Activated T-cell treated with anti-CD3 and anti-CD28 coated beads for 24 hours (primary cell): ENCODE measurements around the gene PRELID2.

ENCODE experiments used
- DNase-seq: peaks from one replicate; pipeline ENCODE4 v3.0.0-alpha.2; 2020; ENCODE audit warnings: low read depth

PRELID2 gene

DNA sequence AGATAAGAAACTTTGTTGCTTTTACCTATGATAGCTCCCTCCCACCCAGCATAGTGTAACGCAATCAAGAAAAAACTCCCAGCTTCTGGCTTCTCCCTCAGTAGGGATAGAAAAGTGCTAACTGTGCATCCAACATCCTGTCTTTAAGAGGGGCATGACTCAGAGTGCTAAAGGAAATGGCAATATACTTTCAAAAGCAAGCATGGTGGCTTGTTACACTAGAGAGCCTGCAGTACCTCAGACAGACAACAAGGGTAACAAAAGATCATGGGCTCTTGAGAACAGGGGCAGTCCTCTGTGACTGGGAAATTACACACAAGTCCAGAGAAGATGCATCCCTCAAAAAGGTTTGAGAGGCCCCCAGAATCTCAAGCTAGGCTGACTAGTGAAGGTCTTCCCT lies 37.8 kb downstream of the PRELID2 start:
- no peak for DNase-seq

DNA sequence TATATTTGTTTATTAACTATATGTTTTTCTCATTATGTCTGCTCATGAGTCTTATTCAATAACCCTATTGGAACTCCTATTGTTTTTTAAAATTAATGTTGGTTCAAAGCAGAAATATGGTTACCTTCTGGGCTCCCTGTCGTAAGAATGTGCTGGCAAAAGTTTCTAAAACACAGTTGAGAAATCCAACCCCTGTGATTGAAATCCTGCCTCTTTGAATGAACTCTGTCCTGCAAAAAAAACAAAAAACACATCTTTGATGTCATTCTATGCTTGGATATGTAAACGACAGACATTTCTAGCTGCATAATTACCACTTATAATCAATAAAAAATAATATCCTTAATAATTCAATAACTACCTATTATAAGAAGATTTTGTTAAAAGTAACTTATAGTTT lies 38.8 kb downstream of the PRELID2 start:
- no peak for DNase-seq

DNA sequence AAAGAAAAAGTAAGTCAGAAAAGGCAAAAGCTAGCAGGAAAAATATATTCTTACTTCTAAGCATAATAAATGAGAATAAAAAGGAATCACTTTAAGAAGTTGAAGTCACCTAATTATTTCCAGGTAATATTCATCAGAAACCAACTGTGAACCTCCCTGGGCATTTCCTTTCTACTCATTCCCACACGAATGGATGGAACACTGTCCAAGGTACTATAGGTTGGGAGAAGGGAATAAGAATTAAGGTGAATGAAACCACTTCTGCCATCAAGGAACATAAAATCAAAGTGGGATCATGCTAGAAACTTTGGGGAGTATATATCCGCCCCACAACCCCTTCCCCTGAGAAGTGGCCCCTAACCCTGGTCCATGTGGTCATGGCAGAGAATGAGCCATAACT lies 41.6 kb downstream of the PRELID2 start:
- no peak for DNase-seq

DNA sequence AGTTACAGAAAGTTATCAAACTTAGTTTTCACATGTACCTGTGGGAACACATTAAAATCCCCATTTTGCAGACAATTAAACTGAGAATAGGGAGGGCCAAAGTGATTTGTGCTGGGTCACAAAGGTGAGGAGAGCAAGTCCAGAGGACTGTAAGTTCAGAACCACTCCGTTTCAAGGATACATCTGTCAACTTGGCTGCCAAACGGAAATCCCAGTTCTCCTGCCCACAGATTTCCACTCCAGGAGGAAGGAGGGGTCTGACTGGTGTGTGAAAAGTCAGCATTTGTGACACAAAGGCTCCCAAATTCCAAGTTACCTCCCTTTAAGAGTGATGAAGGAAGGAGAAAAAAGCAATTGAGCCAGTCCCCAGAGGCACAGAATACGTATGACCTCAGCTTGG lies 42.3 kb downstream of the PRELID2 start:
- DNase-seq, result no peak

DNA sequence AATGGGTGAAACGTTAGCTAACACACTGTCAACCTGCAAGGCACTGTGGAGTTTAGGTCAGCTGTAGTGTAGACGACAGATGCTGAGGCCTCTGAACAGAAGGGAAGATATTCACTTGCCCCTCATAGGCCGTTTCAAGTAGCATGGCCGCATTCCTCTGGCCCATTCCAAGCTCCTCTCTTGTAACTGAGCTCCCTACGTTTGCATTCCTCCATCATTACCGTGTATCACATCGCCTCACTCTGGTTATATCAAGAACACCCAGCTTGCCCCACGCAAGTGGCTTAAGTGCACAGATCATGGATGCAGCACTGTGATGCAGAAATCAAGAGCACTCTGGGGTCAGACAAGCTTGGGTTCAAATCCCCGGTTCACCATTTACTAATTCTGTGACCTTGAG lies 43.3 kb downstream of the PRELID2 start:
- DNase-seq, result no peak

DNA sequence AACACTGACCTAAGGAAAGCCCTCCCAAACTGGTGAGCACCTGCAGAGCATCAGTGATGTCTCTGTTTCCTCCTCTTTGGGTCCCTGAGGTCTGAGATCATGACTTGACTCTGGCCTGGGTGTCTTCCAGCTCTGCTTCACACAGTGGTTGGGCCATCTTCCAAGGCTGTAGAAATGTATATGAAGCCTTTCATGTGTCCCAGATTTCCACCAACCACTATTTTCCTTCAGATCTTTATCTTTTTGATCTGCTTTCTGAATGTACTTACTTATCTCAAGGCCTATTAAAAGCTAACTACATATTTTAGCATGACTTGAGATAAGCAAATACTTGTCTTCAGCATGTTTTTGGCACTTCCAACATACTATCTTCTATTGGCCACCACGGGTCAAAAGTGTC lies 47.1 kb downstream of the PRELID2 start:
- DNase-seq, result no peak

DNA sequence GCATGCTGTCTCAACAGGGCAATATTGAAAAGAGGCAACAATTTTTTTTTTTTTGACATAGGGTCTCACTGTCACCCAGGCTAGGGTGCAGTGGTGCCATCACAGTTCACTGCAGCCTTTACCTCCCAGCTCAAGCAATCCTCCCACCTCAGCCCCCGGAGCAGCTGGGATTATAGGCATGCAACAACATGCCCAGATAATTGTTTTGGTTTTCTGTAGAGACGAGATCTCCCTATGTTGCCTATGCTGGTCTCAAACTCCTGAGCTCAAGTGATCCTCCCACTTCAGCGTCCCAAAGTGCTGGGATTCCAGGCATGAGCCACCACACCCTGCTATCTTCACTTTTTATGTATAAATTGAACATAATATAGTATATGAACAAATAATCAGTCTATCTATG lies 47.6 kb downstream of the PRELID2 start:
- DNase-seq, result no peak

DNA sequence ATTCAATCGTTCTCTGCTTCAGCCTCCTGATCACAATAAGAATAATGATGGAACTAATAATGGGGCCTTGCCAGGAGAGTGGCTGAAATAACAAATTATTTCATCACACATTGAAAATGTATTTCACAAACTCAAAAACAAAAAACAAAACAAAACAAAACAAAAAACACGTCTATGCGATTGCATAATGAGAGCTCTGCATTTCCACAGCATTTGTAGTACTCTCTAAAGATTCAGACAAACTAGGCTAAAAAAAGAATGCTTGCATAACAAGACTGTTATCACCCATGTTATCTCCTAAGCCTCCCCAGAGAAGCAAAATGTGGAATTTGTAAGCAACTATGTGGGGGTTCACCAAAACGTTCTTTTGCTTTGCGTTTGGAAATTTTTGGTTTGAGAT lies 48.1 kb downstream of the PRELID2 start:
- DNase-seq, result no peak

DNA sequence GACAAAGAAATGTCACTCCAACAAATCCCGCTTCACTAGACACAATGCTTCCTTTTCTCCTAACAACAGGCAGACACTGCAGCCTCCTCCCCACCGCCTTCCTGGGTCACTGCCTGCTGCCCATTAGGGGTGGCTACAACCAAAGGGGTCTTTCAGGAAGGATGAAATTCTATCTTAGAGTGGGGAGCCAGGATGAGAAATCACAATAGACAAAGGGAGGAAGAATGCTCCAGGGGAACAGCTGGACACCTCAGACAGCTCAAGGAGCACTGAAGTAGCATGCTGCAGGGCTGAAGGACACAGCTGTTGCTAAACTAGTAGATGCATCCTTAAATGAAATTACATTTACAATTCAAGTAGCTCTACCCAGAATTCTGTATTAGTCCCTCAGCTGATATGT lies 54.2 kb downstream of the PRELID2 start:
- no peak for DNase-seq

DNA sequence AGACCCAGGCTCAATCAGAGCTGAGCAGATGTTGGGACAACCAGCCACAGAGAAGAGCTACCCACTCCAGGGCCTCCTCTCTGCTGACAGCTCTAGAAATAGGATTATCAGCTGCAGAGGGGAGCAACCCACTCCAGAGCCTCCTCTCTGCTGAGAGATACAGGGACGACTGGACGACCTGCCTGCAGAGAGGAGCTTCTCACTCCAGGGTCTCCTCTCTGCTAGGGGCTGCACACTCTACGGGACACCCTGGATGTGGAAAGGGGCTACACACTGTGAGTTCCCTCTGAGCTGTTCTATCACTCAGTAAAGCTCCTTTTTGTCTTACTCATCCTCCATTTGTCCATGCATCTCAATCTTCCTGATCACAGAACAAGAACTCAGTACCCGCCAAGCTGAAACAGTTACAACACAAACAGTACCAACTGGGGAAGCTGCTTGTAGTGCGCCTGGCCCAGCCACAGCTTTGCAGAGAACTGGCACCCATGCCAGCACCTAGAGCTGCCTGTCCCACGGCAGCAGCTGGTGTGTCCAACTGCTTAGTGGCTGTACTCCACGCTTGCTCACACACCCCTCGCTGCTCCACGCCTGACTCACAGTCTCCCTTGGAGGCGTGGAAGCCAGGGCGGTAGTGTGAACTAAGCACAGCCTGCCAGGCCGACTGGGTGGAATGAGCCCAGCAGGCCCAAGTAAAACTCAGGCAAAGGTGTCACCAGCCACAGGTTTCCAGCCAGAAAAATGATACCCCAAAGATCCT lies 56.8 kb downstream of the PRELID2 start:
- no peak for DNase-seq

DNA sequence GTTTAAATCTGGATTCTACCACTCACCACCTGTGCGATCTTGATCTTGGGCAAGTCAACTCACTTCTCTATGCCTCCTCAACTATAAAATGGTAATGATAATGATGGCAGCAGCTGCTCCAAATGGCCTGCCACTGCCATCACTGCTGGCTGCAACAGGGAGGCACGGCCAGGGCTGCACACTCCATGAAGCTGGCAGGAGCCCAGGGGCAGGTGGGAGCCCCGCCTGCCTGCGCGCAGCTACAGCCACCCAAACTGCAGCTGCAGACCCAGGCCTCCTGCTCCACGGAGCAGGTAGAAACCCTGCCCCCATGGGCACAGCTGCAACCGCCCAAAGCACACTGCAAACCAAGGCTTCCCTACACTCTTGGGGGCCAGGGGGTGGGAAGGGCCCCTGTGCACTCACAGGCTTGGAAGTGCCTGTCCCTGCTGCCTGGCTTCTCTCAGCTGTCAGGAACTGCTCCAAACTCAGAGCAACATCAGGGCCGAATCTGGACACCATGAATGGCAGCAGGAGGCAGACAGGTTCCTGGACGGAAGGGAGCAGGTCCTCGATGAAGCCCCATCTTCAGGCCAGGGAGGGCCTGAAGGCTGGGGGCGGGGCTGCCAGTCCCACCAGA lies 57.6 kb downstream of the PRELID2 start:
- DNase-seq, result no peak

DNA sequence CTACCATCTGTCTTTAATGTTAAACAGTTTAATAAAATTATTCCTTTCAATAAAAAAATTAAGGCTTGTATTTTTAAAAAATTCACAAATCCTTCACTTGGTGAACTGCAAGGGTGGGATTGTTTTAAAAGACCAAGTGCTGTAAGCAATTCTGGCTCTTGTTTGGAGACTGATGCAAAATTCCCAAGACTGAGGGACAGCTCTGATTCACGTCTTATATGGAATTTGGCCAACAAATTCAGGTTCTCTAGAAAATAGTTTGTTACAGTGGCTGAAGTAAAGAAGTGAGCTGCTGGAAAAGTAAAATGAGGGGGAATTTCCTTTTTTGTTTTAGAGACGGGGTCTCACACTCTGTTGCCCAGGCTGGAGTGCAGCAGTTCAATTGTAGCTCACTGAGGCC lies 58.3 kb downstream of the PRELID2 start:
- DNase-seq, result no peak

DNA sequence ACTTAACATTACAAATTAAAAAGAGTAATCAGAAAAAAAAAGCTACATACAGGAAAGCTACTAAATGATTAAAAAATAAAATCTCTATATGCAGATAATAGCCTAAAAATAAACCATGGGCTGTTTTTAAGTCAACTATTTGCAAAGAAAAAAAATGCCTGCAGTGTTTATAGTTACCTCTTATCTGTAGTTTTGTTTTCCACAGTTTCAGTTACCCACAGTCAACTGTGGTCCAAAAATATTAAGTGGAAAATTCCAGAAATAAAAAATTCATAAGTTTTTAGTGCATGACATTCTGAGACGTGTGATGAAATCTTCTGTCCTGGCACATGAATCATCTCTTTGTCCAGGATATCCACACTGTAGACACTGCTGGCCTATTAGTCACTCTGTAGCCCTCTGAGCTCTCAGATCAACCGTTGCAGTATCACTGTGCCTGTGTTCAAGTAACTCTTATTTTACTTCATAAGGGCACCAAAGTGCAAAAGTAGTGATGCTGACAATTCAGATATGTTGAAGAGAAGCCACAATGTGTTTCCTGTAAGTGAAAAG lies 59.2 kb downstream of the PRELID2 start:
- DNase-seq, result no peak

DNA sequence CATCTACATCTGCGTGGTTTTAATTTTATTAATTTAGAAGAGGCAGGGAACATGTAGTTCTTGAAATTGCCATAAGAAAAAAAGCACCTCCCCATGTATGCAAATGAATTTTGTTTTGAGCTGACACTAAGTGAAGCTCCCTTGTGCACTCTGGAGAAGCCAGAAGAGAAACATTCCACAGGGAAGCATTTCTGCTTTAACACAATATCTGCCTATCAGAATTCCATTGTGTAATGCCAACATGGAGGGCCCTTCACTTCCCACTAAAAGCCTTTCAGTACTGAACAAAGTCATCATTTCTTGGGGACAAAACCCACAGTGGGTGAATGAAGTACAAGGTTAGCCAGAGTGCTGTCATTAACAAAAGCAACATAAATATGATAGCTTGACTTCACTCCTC lies 59.7 kb downstream of the PRELID2 start:
- no peak for DNase-seq

DNA sequence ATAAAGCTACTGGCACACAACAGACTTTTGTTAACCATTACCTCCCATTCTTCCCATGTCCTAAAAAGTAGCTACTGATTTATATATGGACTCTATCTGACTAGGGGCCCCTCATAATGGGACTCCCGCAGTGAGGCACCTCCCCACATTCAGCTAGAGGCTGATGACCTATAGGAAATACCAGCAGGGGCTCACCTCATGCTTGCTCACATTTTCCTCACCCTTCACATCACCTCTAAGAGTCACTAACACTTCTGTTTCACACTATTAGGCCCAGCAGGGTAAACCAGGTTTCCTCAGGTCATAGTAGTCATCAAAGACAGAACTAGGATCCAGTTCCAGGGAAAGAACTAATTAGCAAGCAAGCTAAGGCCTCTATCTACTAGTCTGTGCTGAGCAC lies 60.7 kb downstream of the PRELID2 start:
- no peak for DNase-seq

DNA sequence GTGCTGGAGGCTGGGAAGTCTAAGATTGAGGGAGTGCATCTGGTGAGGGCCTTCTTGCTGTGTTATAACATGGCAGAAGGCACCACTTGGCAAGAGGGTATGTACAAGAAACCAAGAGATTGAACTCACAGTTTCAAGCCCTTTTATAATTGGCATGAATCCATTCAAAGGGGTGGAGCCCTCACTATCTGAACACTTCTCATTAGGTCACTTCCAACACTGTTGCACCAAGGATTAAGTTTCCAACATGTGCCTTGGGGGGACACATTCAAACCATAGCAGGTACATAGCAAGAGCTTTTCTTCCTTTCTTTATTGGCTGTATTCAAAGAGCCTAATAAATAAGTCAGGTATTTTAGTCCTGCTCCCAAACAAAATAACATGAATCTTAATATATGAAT lies 62.7 kb downstream of the PRELID2 start:
- no peak for DNase-seq

DNA sequence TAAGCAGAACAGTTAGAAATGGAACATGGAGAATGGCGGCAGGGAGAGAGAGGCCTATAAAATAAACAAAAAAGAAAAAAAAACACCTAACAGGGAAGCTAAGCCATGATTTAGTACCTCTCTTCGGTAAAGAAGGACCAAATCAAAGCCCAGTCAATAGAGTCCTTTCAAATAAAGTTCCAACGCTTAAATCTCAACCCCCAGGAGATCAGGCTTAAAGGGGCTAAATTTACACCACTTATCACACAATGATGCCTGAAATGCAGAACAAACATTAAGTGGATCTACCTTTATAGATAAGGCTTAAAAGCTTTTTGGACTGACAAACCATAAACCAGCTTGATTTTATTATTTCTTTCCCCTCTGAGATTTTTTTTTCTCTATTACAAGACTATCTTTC lies 66.3 kb downstream of the PRELID2 start:
- DNase-seq, result no peak

DNA sequence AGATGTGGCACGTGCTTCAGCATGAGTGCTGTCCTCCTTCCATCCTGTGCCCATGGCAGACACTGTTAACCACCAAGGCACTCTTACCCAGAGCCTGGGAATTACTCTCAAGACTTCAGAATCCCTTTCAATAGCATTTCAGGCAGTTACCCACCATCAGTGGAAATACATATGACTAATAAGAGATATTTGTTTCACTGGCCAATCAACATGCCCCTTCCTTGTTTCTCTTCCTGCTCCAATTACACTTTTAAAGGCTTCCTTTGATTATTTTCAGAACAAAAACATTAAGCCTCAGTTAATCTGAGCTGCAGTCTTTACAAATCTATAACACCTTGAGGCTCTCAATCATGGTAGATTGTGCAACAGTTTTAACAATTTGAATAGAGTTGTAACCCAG lies 70.8 kb downstream of the PRELID2 start:
- no peak for DNase-seq

DNA sequence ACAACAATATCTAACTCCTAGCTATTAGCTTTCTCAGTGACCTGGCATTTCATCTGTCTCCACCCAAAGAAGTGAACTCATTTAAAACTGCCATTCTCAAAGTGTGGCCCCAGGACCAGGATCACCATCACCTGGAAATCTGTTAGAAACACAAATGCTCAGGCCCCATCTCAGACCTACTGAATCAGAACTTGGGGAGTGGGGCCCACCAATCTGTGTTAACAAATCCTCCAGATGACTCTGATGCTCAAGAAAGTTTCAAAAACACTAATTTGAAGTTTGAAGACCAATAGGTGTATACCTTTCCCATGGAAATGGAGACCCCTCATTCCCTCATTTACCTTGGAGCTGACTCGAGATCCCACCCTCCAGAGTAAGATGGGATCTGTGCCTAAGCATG lies 72.3 kb downstream of the PRELID2 start:
- DNase-seq, result no peak

DNA sequence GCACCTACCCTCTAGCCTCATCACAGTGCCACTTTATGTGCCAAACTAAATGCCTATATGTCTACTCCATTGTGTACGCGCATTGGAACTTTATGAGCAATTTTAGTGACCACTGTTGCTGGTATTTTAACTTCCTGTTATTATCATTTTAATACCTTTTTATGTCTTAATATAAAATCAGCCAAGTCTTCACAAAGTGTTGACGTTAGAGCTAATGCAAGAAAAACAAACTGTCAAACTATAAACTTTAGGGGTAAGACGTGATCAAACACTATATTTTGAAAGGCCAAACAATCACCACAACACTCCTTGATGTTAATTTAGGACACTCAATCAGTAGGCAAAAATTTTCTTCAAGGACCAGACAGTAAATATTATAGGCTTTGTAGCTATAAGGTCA lies 73.9 kb downstream of the PRELID2 start:
- DNase-seq, result no peak

DNA sequence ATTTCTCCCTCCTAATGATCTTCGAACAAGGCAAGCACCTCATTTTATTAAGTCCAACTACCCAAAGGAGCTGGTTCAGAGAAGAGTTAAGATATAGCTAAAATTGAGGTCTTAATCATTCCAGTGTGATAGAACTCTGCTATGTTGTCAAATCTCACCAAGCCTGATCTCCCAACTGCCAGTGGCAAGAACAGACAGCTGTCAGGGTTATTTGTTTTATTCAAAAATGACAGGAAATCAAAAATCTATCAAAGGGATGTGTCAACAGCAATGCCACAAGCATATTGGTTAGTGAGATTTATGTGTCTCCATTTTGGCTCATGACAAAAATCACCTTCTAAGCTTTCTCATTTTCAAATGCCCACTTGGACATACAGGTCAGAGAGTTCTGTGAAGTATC lies 74.5 kb downstream of the PRELID2 start:
- DNase-seq, result no peak

DNA sequence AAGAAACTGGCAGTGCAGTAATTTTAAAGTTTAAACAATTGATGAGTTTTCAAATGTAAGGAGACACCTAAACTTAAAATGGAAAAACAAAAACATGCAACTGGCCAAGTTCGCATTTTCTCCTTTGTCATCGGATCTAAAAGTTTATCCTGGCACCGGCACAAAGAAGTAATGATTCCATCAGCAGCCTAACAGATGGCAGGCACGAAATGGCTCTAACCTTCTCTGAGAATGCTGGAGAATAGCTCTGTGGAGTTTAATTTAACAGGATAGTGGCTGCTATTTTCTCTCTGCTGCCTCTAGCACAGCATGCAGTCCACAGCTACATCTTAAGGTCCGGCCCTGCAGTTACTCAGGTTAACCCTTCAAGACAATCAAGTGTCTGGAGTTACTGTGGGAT lies 82.2 kb downstream of the PRELID2 start:
- DNase-seq, result no peak

DNA sequence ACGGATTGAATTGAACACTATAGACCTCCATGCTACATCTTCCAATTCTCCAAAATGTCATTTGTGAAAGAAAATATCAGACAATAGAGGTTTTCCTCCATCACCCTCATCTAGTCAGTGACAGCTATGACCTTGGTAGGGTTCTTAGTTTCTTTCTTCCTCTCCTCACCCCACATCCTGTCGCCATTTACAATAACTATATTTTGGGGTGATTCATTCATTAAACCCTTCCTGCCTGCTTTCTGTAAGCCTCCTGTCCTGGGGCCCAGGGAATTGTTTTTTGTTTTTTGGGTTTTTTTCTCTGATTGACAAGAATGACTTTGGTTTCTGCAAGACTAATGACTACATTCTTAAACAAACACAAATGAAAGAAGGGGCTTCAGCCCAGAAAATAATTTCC lies 82.6 kb downstream of the PRELID2 start:
- DNase-seq, result no peak

DNA sequence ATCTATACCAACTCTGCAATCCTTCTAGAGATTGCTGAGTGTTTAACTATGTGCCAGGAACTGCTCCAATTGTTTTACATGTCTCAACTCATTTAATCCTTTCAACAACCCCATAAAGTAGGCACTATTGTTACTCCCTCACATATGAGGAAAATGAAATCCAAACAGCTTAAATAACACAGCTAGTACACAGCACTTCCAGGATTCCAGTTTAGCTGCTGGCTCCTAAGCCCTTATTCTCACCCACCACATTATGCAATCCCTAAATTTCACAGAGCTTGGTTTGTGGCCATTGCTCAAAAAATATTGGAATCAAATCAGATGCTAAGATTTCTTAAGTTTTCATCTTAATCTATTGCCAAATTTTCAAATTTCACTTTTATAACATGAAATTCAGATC lies 84.9 kb downstream of the PRELID2 start:
- no peak for DNase-seq
